Measurements from ENCODE around the gene DBNL.

DNA sequence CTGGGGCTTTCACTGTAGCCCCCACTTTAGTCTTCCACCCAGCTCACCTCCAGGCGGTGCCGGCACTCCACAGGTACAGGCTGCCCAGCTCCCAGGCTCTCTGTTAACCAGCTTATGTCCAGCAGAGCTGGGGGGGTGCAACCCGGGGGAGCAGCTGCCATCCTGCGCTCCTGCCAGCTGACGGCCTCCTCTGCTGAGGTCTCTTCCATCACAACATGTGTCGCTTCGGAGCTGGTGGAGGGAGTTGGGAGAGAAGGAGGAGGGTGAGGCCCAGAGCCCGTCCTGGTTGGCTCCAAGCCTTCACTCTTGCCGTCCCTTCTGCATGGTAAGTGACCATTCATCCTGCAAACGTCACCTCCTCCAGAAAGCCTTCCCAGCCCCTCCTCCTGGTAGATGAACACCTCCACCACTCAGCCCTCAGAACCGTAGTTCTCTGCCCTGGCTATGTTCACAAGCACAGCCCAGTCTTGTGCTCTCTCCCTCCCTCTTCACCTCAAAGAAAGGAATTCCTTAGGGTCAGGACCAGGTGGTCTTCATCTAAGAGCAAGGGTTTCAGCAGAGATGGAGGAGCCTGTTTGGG, 36.3 kb downstream of the DBNL start:
- no peak for TF ChIP-seq POLR2A (IDR thresholded peaks at IDR 0.05)
- TF ChIP-seq, protein P1, sequence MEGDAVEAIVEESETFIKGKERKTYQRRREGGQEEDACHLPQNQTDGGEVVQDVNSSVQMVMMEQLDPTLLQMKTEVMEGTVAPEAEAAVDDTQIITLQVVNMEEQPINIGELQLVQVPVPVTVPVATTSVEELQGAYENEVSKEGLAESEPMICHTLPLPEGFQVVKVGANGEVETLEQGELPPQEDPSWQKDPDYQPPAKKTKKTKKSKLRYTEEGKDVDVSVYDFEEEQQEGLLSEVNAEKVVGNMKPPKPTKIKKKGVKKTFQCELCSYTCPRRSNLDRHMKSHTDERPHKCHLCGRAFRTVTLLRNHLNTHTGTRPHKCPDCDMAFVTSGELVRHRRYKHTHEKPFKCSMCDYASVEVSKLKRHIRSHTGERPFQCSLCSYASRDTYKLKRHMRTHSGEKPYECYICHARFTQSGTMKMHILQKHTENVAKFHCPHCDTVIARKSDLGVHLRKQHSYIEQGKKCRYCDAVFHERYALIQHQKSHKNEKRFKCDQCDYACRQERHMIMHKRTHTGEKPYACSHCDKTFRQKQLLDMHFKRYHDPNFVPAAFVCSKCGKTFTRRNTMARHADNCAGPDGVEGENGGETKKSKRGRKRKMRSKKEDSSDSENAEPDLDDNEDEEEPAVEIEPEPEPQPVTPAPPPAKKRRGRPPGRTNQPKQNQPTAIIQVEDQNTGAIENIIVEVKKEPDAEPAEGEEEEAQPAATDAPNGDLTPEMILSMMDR (IDR thresholded peaks at IDR 0.05): no peak
